ENCODE results near the gene SBF2.
"Not testable (repeated sequence)": the region's sequence is repeated elsewhere in the genome, so short reads cannot be mapped to it uniquely, and the experiment has no call there.

Gene SBF2

GRCh38 chr11:10012068-10012467 is 282.0 kb downstream of the SBF2 start:
- H3K4me3 ChIP-seq, result no peak overlapping the region
- no peak for TF ChIP-seq CTCF (IDR thresholded peaks at IDR 0.05)
- H3K27ac ChIP-seq, result no peak overlapping the region
- no peak for DNase-seq (ENCODE audit: low spot score)

DNA sequence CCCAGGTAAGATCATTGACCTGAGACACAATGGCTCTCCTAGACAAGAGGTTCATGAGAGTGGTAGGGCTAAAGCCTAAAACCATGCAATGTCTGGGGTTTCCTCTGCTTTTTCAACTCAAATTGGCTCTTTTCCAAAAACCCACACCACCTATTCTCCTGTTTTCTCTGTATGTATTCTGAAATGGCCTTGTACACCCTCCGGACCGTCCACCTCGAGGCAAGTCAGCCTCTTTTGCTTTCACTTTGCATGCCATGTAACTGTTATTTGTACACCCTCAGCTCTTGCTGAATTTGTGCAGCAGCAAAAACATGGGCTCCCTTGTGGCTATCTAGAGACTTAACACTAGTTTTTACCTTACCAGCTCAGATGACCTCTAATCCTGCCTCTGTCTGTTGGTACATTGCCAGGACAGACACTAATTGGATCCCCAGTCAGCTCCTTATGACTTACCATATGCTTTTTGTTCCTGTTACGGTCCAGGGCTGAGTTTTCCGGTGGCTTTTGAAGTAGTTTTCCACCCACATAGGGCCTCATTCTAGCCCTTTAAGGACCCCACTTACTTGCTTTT is 288.0 kb downstream of the SBF2 start:
- H3K27ac ChIP-seq, result no peak overlapping the region
- no peak for TF ChIP-seq CTCF (IDR thresholded peaks at IDR 0.05)
- DNase-seq (ENCODE audit: low spot score), result no peak
- H3K4me3 ChIP-seq, result no peak overlapping the region

DNA sequence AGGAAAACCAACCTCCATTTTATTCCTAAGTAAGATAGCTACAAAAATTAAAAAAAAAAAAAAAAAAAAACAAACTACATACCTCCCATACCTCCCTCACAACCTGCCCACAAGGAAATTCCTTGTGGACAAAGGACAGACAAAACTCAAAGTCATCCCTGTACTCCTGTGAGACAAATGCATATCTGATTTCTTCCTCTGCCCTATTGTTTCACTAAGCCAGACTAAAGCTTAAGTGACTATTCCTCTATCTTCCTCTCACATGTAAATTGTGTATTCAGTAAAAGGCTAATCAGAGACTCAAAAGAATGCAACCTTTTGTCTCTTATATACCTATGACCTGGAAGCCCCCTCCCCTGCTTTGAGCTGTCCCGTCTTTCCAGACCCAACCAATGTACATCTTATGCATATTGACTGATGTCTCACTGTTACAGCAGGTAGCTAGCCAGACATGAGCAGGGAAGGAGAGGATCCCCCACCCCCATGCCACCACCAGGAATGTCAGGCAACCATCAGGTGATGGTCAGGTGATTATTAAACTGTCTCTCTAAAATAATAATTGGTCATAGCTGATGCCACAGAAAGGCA is 289.4 kb downstream of the SBF2 start:
- Histone ChIP-seq H3K4me3 (no peak overlapping the region), H3K27ac (no peak overlapping the region)
- TF ChIP-seq CTCF (IDR thresholded peaks at IDR 0.05), result no peak
- no peak for DNase-seq (ENCODE audit: low spot score)

GRCh38 chr11:10002221-10002620 is 291.8 kb downstream of the SBF2 start:
- no peak for TF ChIP-seq CTCF (IDR thresholded peaks at IDR 0.05)
- H3K27ac ChIP-seq, result no peak overlapping the region
- no peak overlapping the region for H3K4me3 ChIP-seq
- no peak for DNase-seq (ENCODE audit: low spot score)

GRCh38 chr11:9992306-9992705 is 301.7 kb downstream of the SBF2 start:
- no peak for DNase-seq (ENCODE audit: low spot score)
- TF ChIP-seq CTCF (IDR thresholded peaks at IDR 0.05), result no peak
- H3K4me3 ChIP-seq, result no peak overlapping the region
- H3K27ac ChIP-seq, result no peak overlapping the region

DNA sequence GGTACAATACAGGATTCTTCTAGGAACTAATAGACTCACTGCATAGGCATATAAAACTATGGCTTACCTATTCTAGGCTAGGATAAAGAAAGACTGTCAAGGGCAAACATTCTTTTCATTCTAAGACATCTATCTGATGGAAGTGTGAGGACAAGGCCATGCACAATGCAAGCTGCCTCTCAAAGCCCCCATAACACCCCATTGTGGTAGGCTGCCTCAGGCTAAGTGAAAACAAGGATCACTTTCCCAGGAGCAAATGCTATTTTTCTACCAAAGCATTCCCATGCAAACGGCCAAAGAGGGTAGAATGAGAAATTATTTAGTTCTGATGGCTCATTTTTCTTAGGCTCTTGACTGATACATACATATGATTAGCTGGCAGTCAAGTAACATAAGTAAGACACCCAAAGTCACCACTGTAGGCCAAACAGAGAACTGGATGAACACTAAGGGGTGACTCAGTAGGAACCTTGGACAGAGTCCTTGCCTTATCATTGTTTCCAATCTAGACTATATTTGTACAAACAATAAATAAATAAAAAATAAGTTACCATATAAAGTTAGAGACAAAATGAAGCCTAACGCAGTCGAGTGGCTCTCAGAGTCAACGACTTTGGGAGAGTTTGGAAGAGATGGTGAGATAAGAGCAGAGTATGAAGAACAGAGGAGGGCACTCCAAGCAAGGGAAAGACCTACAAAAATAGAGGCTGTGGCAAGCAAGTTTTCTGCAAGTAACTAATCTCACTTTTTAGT is 303.6 kb downstream of the SBF2 start:
- TF ChIP-seq CTCF (IDR thresholded peaks at IDR 0.05), result no peak
- no peak overlapping the region for H3K27ac ChIP-seq
- no peak for DNase-seq (ENCODE audit: low spot score)
- no peak overlapping the region for H3K4me3 ChIP-seq

- DNase-seq (ENCODE audit: low spot score); H3K27ac ChIP-seq; H3K4me3 ChIP-seq: not testable (repeated sequence)
Observed at GRCh38 chr11:9987303-9987702, 306.7 kb downstream of the SBF2 start.
